PC-3 (cell line): ENCODE data around the gene PADI4. TPM values are rescaled to one million over a fixed set of nuclear protein-coding genes. Genes with fewer than 3 reads are reported as not detected.
A peak's percentile ranks its signal among the peaks of the same experiment; 100 is the strongest.

Source experiments
- ATAC-seq: fragments of 200-7000 bp; cut with Tn5 transposase; 2 replicates; pipeline ENCODE4 v1.9.1; 2020; ENCODE audit warnings: mild to moderate bottlenecking, moderate library complexity
- BruUV-seq: library from RNA; stranded (reverse); fragments of 400-500 nt; replicated peaks from 2 replicates; lab custom pipeline; 2021; lab: Mats Ljungman, UMichigan
- CTCF ChIA-PET: fragments of 300-600 bp; sonication (Branson Sonifier 250); formaldehyde crosslinking; loops from one replicate; lab custom pipeline; 2022; ENCODE audit warnings: antibody characterized with exemption; lab: Charles Lee
- POLR2A ChIA-PET: fragments of 300-600 bp; sonication (Branson Sonifier 250); formaldehyde crosslinking; loops from one replicate; lab custom pipeline; 2022; ENCODE audit warnings: antibody characterized with exemption; ENCODE audit not compliant: unreplicated experiment; lab: Charles Lee
- DNase-seq: peaks from one replicate; pipeline ENCODE4 v3.0.0-alpha.2; 2015
- H2AFZ ChIP-seq: fragments of 300-600 bp; sonication (generic); 2 replicates; pipeline ENCODE4 v1.6.0; 2016; ENCODE audit warnings: antibody characterized with exemption, low read length
- H3F3A ChIP-seq: fragments of 300-600 bp; sonication (generic); one replicate; pipeline ENCODE4 v1.6.0; 2017; ENCODE audit warnings: antibody characterized with exemption, low read length, control low read depth, mild to moderate bottlenecking; ENCODE audit not compliant: unreplicated experiment
- H3K27ac ChIP-seq: fragments of 300-600 bp; sonication (generic); 2 replicates; pipeline ENCODE4 v1.5.1; 2016; ENCODE audit warnings: mild to moderate bottlenecking, low read length
- H3K27me3 ChIP-seq: fragments of 300-600 bp; sonication (generic); 2 replicates; pipeline ENCODE4 v1.6.1; 2016; ENCODE audit warnings: low read length, mixed read lengths
- H3K36me3 ChIP-seq: fragments of 300-600 bp; sonication (generic); 2 replicates; pipeline ENCODE4 v1.6.1; 2016; ENCODE audit warnings: low read depth, mixed run types, low read length, mixed read lengths
- H3K4me1 ChIP-seq: fragments of 300-600 bp; sonication (generic); 2 replicates; pipeline ENCODE4 v1.5.1; 2016; ENCODE audit warnings: low read length; ENCODE audit not compliant: insufficient read depth
- H3K4me2 ChIP-seq: fragments of 300-600 bp; sonication (generic); 2 replicates; pipeline ENCODE4 v1.6.0; 2016; ENCODE audit warnings: low read length
- H3K4me3 ChIP-seq: fragments of 300-600 bp; sonication (generic); 2 replicates; pipeline ENCODE4 v1.5.1; 2016; ENCODE audit warnings: mild to moderate bottlenecking, low read length, mixed read lengths
- H3K79me2 ChIP-seq: fragments of 300-600 bp; sonication (generic); 2 replicates; pipeline ENCODE4 v1.6.1; 2017; ENCODE audit warnings: low read length, mixed read lengths
- H3K9ac ChIP-seq: fragments of 300-600 bp; sonication (generic); 2 replicates; pipeline ENCODE4 v1.6.0; 2016; ENCODE audit warnings: mild to moderate bottlenecking, low read length
- H3K9me2 ChIP-seq: fragments of 300-600 bp; sonication (generic); replicated peaks from 2 replicates; pipeline ENCODE4 v1.6.1; 2016; ENCODE audit warnings: mixed run types, low read length, mixed read lengths
- H3K9me3 ChIP-seq: fragments of 300-600 bp; sonication (generic); 2 replicates; pipeline ENCODE4 v1.6.1; 2016; ENCODE audit warnings: low read length, mixed read lengths
- H4K20me1 ChIP-seq: fragments of 300-600 bp; sonication (generic); 2 replicates; pipeline ENCODE4 v1.6.1; 2016; ENCODE audit warnings: low read length, mixed read lengths
- CTCF ChIP-seq: fragments of 300-600 bp; sonication (generic); conservative IDR thresholded peaks from 2 replicates; pipeline ENCODE4 v1.5.1; 2017; ENCODE audit warnings: antibody characterized with exemption, low read depth, mild to moderate bottlenecking, low read length
- EZH2 ChIP-seq: fragments of 300-600 bp; sonication (generic); IDR thresholded peaks from one replicate; pipeline ENCODE4 v1.6.1; 2017; ENCODE audit warnings: antibody characterized with exemption, mild to moderate bottlenecking, low read length; ENCODE audit not compliant: unreplicated experiment
- EZH2phosphoT487 ChIP-seq: fragments of 300-600 bp; sonication (generic); IDR thresholded peaks from 2 replicates; pipeline ENCODE4 v1.6.1; 2018; ENCODE audit warnings: mild to moderate bottlenecking, antibody characterized with exemption, low read length, borderline replicate concordance
- intact Hi-C: fragments of 100-400 bp; cut with micrococcal nuclease; formaldehyde crosslinking; loops from 2 replicates; pipeline ENCODE4 v1.9.0; 2023
- total RNA-seq: library from RNA; depleted of rRNA; stranded (reverse); fragments of >200 nt; gene quantifications from 2 replicates; pipeline ENCODE4 v1.2.3, GENCODE V29; 2014

The PADI4 gene
- total RNA-seq, 1 experiment from 2014 or later, result 0.04 TPM

GRCh38 chr1:17335821-17336710, 28.1 kb downstream of the PADI4 start:
- no peaks in the 10 kb centered on the region for H3K27me3 ChIP-seq
- POLR2A ChIA-PET, result no interaction called here
- no peak overlapping the region for H3K9ac ChIP-seq
- peaks cover 4% of the 10 kb centered on the region; the same call in 1 of the 2 replicates for H3K4me1 ChIP-seq
- no peaks in the 10 kb centered on the region for H3K36me3 ChIP-seq
- H4K20me1 ChIP-seq, result no peaks in the 10 kb centered on the region
- H3K79me2 ChIP-seq, result no peaks in the 10 kb centered on the region
- DNase-seq (peak; percentile 79), ATAC-seq (peak; percentile 94)
- H3K27ac ChIP-seq, result no peak overlapping the region
- intact Hi-C loops, result loop anchor here (1.0 to 5.0 kb wide), 3 partner anchors 49 to 211 kb away; no protein-coding TSS in a partner anchor
- no TSS peak for BruUV-seq
- TF ChIP-seq EZH2, result no peak
- TF ChIP-seq CTCF, result peak; percentile 95
- CTCF ChIA-PET, result interaction anchor here (0.6 to 1.0 kb wide), 4 partner anchors 60 to 211 kb away, joined by 3 to 4 read pairs (median 4); partner anchors contain the start of gene PADI3
- no peak overlapping the region for H3K4me2 ChIP-seq
- no peaks in the 10 kb centered on the region for H3F3A ChIP-seq
- H3K9me3 ChIP-seq, result no peaks in the 10 kb centered on the region
- no peak overlapping the region for H3K4me3 ChIP-seq
- no peaks in the 10 kb centered on the region for H3K9me2 ChIP-seq
- no peak overlapping the region for H2AFZ ChIP-seq

GRCh38 chr1:17338706-17339493, 30.9 kb downstream of the PADI4 start:
- H3K9me3 ChIP-seq, result no peaks in the 10 kb centered on the region
- no peaks in the 10 kb centered on the region for H3F3A ChIP-seq
- CTCF ChIA-PET, result no interaction called here
- DNase-seq (no peak), ATAC-seq (no peak)
- H3K27ac ChIP-seq, result no peak overlapping the region
- POLR2A ChIA-PET, result no interaction called here
- no peaks in the 10 kb centered on the region for H3K27me3 ChIP-seq
- H3K9ac ChIP-seq, result no peak overlapping the region
- BruUV-seq, result no TSS peak
- no peak overlapping the region for H3K4me2 ChIP-seq
- intact Hi-C loops, result loop anchor here (5.0 kb wide), 1 partner anchor 52 kb away; no protein-coding TSS in a partner anchor
- H3K9me2 ChIP-seq, result no peaks in the 10 kb centered on the region
- H3K79me2 ChIP-seq, result no peaks in the 10 kb centered on the region
- H3K4me3 ChIP-seq, result no peak overlapping the region
- H2AFZ ChIP-seq, result no peak overlapping the region
- H4K20me1 ChIP-seq, result no peaks in the 10 kb centered on the region
- H3K4me1 ChIP-seq, result peaks cover 4% of the 10 kb centered on the region; the same call in 1 of the 2 replicates
- TF ChIP-seq EZH2phosphoT487 (no peak), EZH2 (no peak), CTCF (no peak)
- H3K36me3 ChIP-seq, result no peaks in the 10 kb centered on the region
